Mucosa of rectum (tissue), 2 donors: ENCODE data around the gene MBD5.

ENCODE experiments used
- H3K27ac ChIP-seq, 2 donors: one replicate each; pipeline ENCODE4 v1.7.0; 2013; ENCODE audit warnings: inconsistent platforms in 2 of 2, low read depth in 2 of 2, low read length in 2 of 2
- H3K27me3 ChIP-seq, 2 donors: one replicate each; pipeline ENCODE4 v1.7.0; 2013; ENCODE audit warnings: low read length in 2 of 2; ENCODE audit not compliant: control insufficient read depth in 2 of 2, insufficient read depth in 2 of 2
- H3K36me3 ChIP-seq, 2 donors: one replicate each; pipeline ENCODE4 v1.7.0; 2013; ENCODE audit warnings: low read length in 2 of 2; ENCODE audit not compliant: control insufficient read depth in 2 of 2, insufficient read depth in 2 of 2
- H3K4me1 ChIP-seq, 2 donors: one replicate each; pipeline ENCODE4 v1.7.0; 2013; ENCODE audit warnings: low read length in 2 of 2, mild to moderate bottlenecking in 1 of 2; ENCODE audit not compliant: control insufficient read depth in 2 of 2, insufficient read depth in 2 of 2
- H3K4me3 ChIP-seq, 2 donors: one replicate each; pipeline ENCODE4 v1.7.0; 2013; ENCODE audit warnings: low read length in 2 of 2
- H3K9ac ChIP-seq, 2 donors: one replicate each; pipeline ENCODE4 v1.7.0; 2013; ENCODE audit warnings: low read length in 2 of 2, low read depth in 1 of 2, mild to moderate bottlenecking in 1 of 2
- H3K9me3 ChIP-seq, 2 donors: one replicate each; pipeline ENCODE4 v1.7.0; 2013; ENCODE audit warnings: low read length in 2 of 2; ENCODE audit not compliant: control insufficient read depth in 2 of 2
- donor health status: healthy.
- donor health status: Normal muscosa, but diverticular disease.

Gene MBD5

DNA sequence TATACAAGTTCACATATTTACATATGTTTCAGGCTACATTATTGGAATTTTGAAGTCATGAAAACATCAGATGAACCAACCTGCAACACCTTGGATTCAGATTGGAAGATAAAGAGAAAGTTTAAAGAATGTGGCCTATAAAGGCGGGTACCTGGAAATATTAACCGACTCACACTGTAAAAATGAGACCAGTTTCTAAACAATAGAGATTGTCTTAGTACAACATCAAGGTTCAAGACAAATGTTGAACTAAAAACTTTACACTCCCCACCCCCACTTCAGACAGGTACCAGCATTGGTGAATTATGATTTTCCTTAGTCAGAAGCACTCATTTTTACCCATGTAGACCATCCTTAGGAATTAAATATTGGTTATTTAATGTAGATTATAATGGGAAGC lies 437.3 kb downstream of the MBD5 start:
- H3K9ac ChIP-seq = no peak overlapping the region
- H3K9me3 ChIP-seq = no peaks in the 10 kb centered on the region
- no peaks in the 10 kb centered on the region for H3K36me3 ChIP-seq
- no peaks in the 10 kb centered on the region for H3K27me3 ChIP-seq
- H3K4me3 ChIP-seq = no peak overlapping the region
- H3K27ac ChIP-seq = no peak overlapping the region
- no peaks in the 10 kb centered on the region for H3K4me1 ChIP-seq

DNA sequence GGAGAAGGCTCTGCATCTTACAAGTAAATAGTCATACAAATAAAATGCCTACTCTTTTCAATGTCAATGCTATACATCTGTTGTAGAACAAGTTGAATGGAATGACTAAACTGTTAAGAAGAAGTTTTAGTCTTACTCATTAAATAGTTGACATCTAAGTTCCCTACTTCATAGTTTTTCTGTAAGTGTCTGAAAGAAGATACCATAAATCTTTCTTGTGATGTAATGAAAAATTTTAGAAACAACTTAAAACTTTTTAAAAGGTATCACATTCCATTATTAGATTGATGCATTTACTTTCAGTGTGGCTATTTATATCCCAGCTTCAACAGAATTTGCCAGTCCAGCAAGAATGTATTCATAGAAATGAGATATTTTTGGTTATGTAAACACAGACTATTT lies 438.5 kb downstream of the MBD5 start:
- Histone ChIP-seq H3K36me3 (no peaks in the 10 kb centered on the region), H3K9ac (no peak overlapping the region), H3K4me3 (no peak overlapping the region), H3K27me3 (no peaks in the 10 kb centered on the region), H3K9me3 (no peaks in the 10 kb centered on the region), H3K27ac (no peak overlapping the region), H3K4me1 (no peaks in the 10 kb centered on the region)

DNA sequence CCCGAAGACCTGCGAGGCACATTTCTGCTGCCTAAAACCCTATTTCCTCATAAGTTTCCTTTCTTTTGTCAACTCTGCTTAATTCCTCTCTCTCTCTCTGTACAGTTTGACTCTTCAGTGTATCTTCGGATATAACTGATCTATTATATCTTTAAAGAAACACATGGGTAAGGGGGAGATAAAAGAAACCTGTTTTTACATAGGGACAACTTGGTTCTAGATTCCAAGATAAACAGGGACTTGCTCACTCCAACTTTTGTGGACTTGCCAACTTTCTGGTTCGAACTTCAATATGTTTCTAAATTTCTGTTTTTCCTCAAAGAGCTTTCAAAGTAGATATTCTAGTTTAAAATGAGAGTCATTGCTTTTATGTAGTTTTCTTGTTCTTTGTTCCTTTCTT lies 441.0 kb downstream of the MBD5 start:
- Histone ChIP-seq H3K36me3 (no peaks in the 10 kb centered on the region), H3K9ac (no peak overlapping the region), H3K9me3 (no peaks in the 10 kb centered on the region), H3K4me1 (no peaks in the 10 kb centered on the region), H3K27ac (no peak overlapping the region), H3K4me3 (no peak overlapping the region), H3K27me3 (no peaks in the 10 kb centered on the region)

DNA sequence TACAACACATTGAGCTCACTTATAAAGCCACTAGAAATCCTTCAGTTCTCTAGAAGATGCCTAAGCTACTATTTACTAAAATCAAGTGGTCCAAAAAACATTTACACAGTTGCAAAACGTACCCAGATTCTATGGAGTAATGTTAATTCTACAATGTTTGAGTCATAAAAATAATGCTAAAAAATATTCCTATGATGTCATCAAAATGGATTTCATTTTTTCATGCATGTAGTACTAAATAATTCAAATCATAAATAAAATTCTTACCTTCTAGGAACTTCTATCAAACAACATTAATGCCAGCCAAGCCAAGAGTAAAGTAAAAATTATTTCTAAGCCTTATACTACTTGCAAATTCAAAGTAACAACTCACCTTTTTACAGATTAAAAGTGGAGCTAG lies 454.7 kb downstream of the MBD5 start:
- H3K4me1 ChIP-seq = no peaks in the 10 kb centered on the region
- H3K27ac ChIP-seq = no peak overlapping the region
- H3K9ac ChIP-seq = no peak overlapping the region
- H3K36me3 ChIP-seq = no peaks in the 10 kb centered on the region
- H3K27me3 ChIP-seq = no peaks in the 10 kb centered on the region
- H3K9me3 ChIP-seq = no peaks in the 10 kb centered on the region
- H3K4me3 ChIP-seq = no peak overlapping the region

DNA sequence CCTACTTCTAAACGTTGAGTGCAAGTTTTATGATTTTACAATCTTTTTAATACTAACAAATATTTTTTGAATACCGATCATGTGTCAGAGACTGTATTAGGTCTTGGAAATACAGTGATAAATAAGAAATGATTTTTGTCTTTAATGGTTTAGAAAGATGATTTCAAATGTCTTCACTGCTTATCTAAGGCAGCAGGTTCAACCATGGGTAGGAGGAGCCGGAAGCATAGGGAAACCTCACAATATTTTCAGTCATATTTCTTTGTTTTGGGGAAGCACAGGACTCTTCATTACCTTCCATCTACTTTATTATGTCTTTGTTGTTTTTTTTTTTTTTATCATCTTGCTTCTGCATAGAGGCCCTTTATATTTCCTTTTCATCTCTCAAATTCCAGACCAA lies 458.5 kb downstream of the MBD5 start:
- no peak overlapping the region for H3K4me3 ChIP-seq
- no peaks in the 10 kb centered on the region for H3K27me3 ChIP-seq
- H3K9ac ChIP-seq = no peak overlapping the region
- no peaks in the 10 kb centered on the region for H3K36me3 ChIP-seq
- no peaks in the 10 kb centered on the region for H3K9me3 ChIP-seq
- H3K4me1 ChIP-seq = no peaks in the 10 kb centered on the region
- no peak overlapping the region for H3K27ac ChIP-seq

DNA sequence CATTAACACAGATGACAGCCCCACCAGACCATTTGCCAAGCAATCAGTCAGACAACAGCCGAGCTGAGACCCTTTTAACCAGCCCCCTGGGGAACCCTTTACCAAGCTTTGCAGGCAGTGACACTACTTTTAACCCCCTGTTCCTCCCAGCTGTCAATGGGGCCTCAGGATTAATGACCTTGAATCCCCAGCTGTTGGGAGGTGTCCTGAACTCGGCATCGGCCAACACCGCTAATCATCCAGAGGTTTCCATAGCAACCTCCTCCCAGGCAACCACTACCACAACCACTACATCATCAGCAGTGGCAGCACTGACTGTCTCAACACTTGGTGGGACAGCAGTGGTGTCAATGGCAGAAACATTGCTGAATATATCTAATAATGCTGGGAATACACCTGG lies 462.8 kb downstream of the MBD5 start:
- Histone ChIP-seq H3K4me1 (no peaks in the 10 kb centered on the region), H3K36me3 (no peaks in the 10 kb centered on the region), H3K27me3 (no peaks in the 10 kb centered on the region), H3K9ac (no peak overlapping the region), H3K4me3 (no peak overlapping the region), H3K27ac (no peak overlapping the region), H3K9me3 (no peaks in the 10 kb centered on the region)

DNA sequence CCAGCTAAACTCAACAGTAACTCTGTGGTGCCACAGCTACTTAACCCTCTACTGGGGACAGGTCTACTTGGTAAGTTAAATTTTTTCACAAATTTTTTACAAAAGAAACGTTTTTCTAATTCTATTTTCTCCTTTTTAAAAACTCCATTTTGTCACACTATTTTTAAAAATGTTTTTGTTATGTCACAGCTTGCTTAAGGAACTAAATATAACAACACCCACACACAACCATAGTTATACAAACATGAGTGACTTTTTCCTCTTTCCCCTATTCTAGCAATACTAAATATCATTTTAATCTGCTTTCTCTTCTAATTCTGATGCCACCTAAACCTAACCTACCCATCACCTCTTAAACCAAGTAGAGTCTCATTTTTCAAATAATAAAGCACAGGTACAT lies 463.2 kb downstream of the MBD5 start:
- Histone ChIP-seq H3K9me3 (no peaks in the 10 kb centered on the region), H3K27me3 (no peaks in the 10 kb centered on the region), H3K4me1 (no peaks in the 10 kb centered on the region), H3K27ac (no peak overlapping the region), H3K9ac (no peak overlapping the region), H3K36me3 (no peaks in the 10 kb centered on the region), H3K4me3 (no peak overlapping the region)

DNA sequence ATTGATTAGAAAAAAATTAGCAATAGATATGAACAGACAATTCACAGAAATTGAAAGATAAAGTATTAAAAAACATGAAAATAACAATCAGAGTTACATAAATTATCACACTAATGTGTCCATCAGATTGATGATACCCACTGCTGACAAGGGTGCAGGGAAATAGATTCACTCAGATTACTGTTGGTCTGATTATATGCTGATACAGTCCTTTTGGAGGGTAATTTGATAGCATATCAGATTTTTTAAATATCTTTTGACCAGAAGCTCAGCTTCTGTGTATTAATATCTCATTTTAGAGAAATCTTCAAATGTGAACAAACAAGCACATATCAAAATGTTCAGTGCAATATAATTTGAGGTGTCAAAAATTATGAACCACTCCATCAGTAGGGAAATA lies 465.8 kb downstream of the MBD5 start:
- no peak overlapping the region for H3K9ac ChIP-seq
- H3K9me3 ChIP-seq = no peaks in the 10 kb centered on the region
- H3K4me1 ChIP-seq = no peaks in the 10 kb centered on the region
- H3K27ac ChIP-seq = no peak overlapping the region
- H3K27me3 ChIP-seq = no peaks in the 10 kb centered on the region
- H3K36me3 ChIP-seq = peaks cover 0 to 5% of the 10 kb centered on the region in 2 donors
- H3K4me3 ChIP-seq = no peak overlapping the region

DNA sequence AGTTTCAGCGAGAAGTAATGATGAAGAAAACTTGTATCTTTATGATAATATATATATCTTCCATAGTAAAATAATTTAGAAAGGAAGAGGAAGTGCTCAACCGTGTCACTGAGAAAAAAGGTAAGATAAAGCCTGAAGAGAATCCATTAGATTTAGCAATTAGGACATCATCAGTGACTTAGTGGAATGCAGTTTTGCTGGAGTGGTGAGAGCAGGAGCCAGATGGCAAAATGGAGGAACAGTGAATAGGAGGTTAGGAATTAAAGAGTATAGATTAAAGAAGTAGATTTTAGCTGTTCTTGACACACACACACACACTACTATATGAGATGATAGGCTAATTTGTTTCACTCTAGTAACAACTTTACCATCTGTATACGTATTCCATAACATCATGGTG lies 466.5 kb downstream of the MBD5 start:
- Histone ChIP-seq H3K27ac (no peak overlapping the region), H3K9me3 (no peaks in the 10 kb centered on the region), H3K27me3 (no peaks in the 10 kb centered on the region), H3K36me3 (peaks cover 0 to 5% of the 10 kb centered on the region in 2 donors), H3K9ac (no peak overlapping the region), H3K4me3 (no peak overlapping the region), H3K4me1 (no peaks in the 10 kb centered on the region)

DNA sequence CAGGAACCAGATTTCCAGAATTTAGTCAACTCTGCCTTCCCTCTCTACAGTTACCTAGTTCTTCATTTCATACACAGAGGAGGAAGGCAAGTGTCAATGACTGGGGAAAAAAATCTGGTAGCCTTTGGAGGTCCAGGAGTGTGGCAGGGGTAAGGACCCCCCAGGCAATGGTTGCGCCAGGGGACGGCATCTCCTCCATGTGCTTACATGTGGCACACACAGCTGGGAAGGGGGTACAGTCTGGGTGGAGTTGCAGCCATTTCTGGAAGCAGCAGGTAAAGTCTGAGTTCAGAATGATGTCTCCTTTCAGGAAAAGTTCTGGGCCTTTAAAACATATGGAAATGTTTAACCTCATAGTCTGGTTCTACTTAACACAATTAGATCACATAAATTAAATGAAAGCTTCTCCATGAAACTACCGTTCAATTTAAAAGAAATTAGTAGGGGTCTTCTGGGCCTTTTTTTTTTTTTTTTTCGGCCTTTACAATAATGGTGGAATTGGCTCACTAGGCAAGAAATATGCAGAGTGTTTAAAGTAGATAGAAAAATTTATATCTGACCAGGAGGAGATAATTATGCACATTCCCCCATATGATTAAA lies 470.0 kb downstream of the MBD5 start:
- no peaks in the 10 kb centered on the region for H3K27me3 ChIP-seq
- no peak overlapping the region for H3K27ac ChIP-seq
- H3K36me3 ChIP-seq = peaks cover 0 to 5% of the 10 kb centered on the region in 2 donors
- no peak overlapping the region for H3K9ac ChIP-seq
- no peak overlapping the region for H3K4me3 ChIP-seq
- no peaks in the 10 kb centered on the region for H3K9me3 ChIP-seq
- no peaks in the 10 kb centered on the region for H3K4me1 ChIP-seq
